NB4 (cell line): ENCODE data around the gene CTNNA2.

Experiments
- CTCF ChIP-seq: IDR thresholded peaks from one replicate; pipeline ENCODE4 v1.5.1; 2012; ENCODE audit warnings: low read depth, low read length
- MAX ChIP-seq: IDR thresholded peaks from 2 replicates; pipeline ENCODE4 v1.6.1; 2011; ENCODE audit warnings: low read depth, low read length
- MYC ChIP-seq: IDR thresholded peaks from 2 replicates; pipeline ENCODE4 v1.6.1; 2011; ENCODE audit warnings: low read depth, low read length
- POLR2A ChIP-seq: IDR thresholded peaks from 2 replicates; pipeline ENCODE4 v1.6.1; 2011; ENCODE audit warnings: mild to moderate bottlenecking; ENCODE audit not compliant: insufficient read length; ENCODE audit errors: extremely low read depth

- TF ChIP-seq CTCF, result peak; percentile 11
- TF ChIP-seq MAX, result no peak
- TF ChIP-seq POLR2A, result no peak
- no peak for TF ChIP-seq MYC
Measured at GRCh38 chr2:80255918-80256781, 743.3 kb downstream of the CTNNA2 start.
